IPS-20b (cell line): ENCODE data around the gene RSPO3.

Experiments
- H3K27ac ChIP-seq: one replicate; pipeline ENCODE4 v1.5.1; 2013; ENCODE audit warnings: low read length
- H3K27me3 ChIP-seq: 2 replicates; pipeline ENCODE4 v1.6.1; 2013; ENCODE audit warnings: mild to moderate bottlenecking, low read length, inconsistent platforms; ENCODE audit not compliant: insufficient read depth
- H3K36me3 ChIP-seq: 2 replicates; pipeline ENCODE4 v1.6.1; 2013; ENCODE audit warnings: low read depth, mild to moderate bottlenecking, inconsistent platforms, low read length, moderate library complexity; ENCODE audit not compliant: insufficient read depth
- H3K4me1 ChIP-seq: 2 replicates; pipeline ENCODE4 v1.6.1; 2013; ENCODE audit warnings: mild to moderate bottlenecking, control low read depth, inconsistent platforms, low read length, moderate library complexity; ENCODE audit not compliant: insufficient read depth
- H3K4me3 ChIP-seq: 2 replicates; pipeline ENCODE4 v1.5.1; 2013; ENCODE audit warnings: mild to moderate bottlenecking, low read length, inconsistent platforms
- H3K9ac ChIP-seq: 2 replicates; pipeline ENCODE4 v1.6.1; 2013; ENCODE audit warnings: low read depth, mild to moderate bottlenecking, inconsistent platforms, low read length, moderate library complexity
- H3K9me3 ChIP-seq: 2 replicates; pipeline ENCODE4 v1.6.1; 2013; ENCODE audit warnings: mild to moderate bottlenecking, low read depth, low read length, inconsistent platforms; ENCODE audit not compliant: insufficient read depth

RSPO3 gene

GRCh38 chr6:127129251-127129650 lies 10.8 kb downstream of the RSPO3 start:
- Histone ChIP-seq H3K4me3 (no peak overlapping the region), H3K4me1 (no peaks in the 10 kb centered on the region), H3K27ac (no peak overlapping the region), H3K9ac (no peak overlapping the region), H3K27me3 (no peaks in the 10 kb centered on the region), H3K9me3 (no peaks in the 10 kb centered on the region), H3K36me3 (no peaks in the 10 kb centered on the region)

GRCh38 chr6:127131275-127131674 lies 12.8 kb downstream of the RSPO3 start:
- Histone ChIP-seq H3K27me3 (no peaks in the 10 kb centered on the region), H3K36me3 (no peaks in the 10 kb centered on the region), H3K4me1 (no peaks in the 10 kb centered on the region), H3K9ac (no peak overlapping the region), H3K4me3 (no peak overlapping the region), H3K27ac (no peak overlapping the region), H3K9me3 (no peaks in the 10 kb centered on the region)

- Histone ChIP-seq H3K36me3 (no peaks in the 10 kb centered on the region), H3K4me1 (no peaks in the 10 kb centered on the region), H3K9me3 (no peaks in the 10 kb centered on the region), H3K4me3 (no peak overlapping the region), H3K27ac (no peak overlapping the region), H3K9ac (no peak overlapping the region), H3K27me3 (no peaks in the 10 kb centered on the region)
Measured at GRCh38 chr6:127131772-127132376, 13.4 kb downstream of the RSPO3 start.

- H3K27ac ChIP-seq = no peak overlapping the region
- no peaks in the 10 kb centered on the region for H3K27me3 ChIP-seq
- no peak overlapping the region for H3K4me3 ChIP-seq
- H3K4me1 ChIP-seq = no peaks in the 10 kb centered on the region
- H3K9me3 ChIP-seq = no peaks in the 10 kb centered on the region
- no peaks in the 10 kb centered on the region for H3K36me3 ChIP-seq
- no peak overlapping the region for H3K9ac ChIP-seq
Measured at GRCh38 chr6:127134136-127134535, 15.7 kb downstream of the RSPO3 start.

DNA sequence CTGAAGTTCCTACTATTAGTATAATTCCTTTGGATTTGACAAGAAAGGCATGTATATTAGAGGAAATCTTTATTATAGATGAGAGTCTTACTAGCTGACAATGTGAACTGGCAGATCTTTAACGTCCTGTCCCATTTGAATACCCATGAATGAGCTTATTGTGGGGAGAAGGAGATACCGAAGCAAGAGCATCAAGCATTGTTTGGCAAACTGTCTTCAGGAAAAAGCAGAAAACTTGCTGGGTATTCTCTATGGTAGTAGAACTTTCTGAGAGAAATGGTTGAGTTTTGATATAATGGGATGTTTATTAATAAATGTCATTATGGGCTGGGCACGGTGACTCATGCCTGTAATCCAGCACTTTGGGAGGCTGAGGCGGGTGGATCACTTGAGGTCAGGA lies 18.3 kb downstream of the RSPO3 start:
- Histone ChIP-seq H3K9ac (no peak overlapping the region), H3K27me3 (no peaks in the 10 kb centered on the region), H3K27ac (no peak overlapping the region), H3K4me3 (no peak overlapping the region), H3K9me3 (no peaks in the 10 kb centered on the region), H3K36me3 (no peaks in the 10 kb centered on the region), H3K4me1 (no peaks in the 10 kb centered on the region)

DNA sequence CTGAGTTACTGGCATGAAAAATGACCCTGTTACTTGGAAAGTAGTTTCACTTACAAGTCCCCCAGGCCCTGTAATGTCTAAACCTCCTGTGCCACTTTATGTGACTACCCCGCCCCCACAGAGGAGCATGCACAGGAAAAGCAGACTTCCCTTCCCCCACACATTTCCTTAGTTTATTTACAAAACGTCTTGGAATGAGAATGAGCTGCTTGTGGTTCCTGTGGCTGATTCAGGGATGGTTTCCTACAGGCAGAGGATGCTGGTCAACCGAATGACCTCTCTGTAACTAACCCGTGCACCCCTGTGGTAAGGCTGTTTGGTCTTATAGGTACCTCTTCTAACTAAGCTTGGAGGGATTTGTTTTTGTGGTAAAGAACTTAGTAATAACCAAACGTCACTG lies 28.5 kb downstream of the RSPO3 start:
- no peak overlapping the region for H3K9ac ChIP-seq
- no peaks in the 10 kb centered on the region for H3K9me3 ChIP-seq
- no peaks in the 10 kb centered on the region for H3K36me3 ChIP-seq
- no peak overlapping the region for H3K27ac ChIP-seq
- H3K4me3 ChIP-seq = no peak overlapping the region; the same call in 1 of the 2 replicates
- H3K4me1 ChIP-seq = peaks cover 9% of the 10 kb centered on the region; the same call in 1 of the 2 replicates
- no peaks in the 10 kb centered on the region for H3K27me3 ChIP-seq

- no peaks in the 10 kb centered on the region for H3K27me3 ChIP-seq
Measured at GRCh38 chr6:127147534-127147933, 29.1 kb downstream of the RSPO3 start.

GRCh38 chr6:127148511-127148910 lies 30.0 kb downstream of the RSPO3 start:
- Histone ChIP-seq H3K9me3 (no peaks in the 10 kb centered on the region), H3K4me1 (peaks cover 9% of the 10 kb centered on the region; the same call in 1 of the 2 replicates), H3K36me3 (no peaks in the 10 kb centered on the region), H3K27me3 (no peaks in the 10 kb centered on the region), H3K4me3 (no peak overlapping the region), H3K27ac (no peak overlapping the region), H3K9ac (no peak overlapping the region)

More at GRCh38 chr6:127147534-127147933, 29.1 kb downstream of the RSPO3 start:
- Histone ChIP-seq H3K4me1 (peaks cover 9% of the 10 kb centered on the region; the same call in 1 of the 2 replicates), H3K9me3 (no peaks in the 10 kb centered on the region), H3K27ac (no peak overlapping the region), H3K36me3 (no peaks in the 10 kb centered on the region), H3K9ac (no peak overlapping the region), H3K4me3 (no peak overlapping the region)

DNA sequence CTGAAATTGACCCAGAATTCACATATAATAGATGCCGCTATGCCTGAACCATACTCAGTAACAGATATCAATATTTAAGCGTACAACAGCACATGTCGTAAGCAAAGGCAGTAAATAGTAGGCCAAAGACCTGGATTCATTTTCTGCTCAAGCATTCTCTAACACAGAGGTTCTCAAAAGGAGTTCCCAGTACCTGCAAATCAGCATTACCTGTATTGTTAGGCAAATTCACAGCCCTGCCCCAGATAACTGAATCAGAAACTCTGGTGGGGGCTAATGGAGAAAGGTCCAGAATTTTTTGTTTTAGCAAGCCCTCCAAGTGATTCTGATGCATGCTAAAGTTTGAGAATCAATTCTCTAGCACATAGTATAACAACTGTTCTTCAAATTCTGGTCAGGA lies 36.0 kb downstream of the RSPO3 start:
- H3K27ac ChIP-seq = no peak overlapping the region

DNA sequence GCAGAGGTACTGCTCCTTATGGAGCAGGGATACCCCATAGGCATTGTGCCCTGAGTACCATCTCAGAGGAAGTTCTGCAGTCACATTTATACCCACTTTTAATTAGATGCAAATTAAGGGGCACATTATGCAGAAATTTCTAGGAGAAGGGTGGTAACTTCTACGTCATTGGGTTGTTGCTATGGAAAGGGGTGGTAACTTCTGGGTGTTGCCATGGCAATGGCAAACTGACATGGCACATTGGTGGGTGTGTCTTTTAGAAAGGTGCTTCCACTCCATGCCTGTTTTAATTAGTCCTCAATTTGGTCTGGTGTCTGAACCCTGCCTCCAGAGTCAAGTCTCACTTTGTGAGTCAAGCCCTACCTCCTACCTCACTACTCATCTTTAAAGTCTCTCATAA lies 42.0 kb downstream of the RSPO3 start:
- Histone ChIP-seq H3K27ac (no peak overlapping the region), H3K4me3 (no peak overlapping the region), H3K9ac (no peak overlapping the region), H3K9me3 (no peaks in the 10 kb centered on the region), H3K36me3 (no peaks in the 10 kb centered on the region), H3K4me1 (peaks cover 16% of the 10 kb centered on the region), H3K27me3 (no peaks in the 10 kb centered on the region)

More for the DNA sequence above, 36.0 kb downstream of the RSPO3 start:
- Histone ChIP-seq H3K27me3 (no peaks in the 10 kb centered on the region), H3K9me3 (no peaks in the 10 kb centered on the region), H3K4me3 (no peak overlapping the region), H3K4me1 (no peaks in the 10 kb centered on the region; the same call in 1 of the 2 replicates), H3K36me3 (no peaks in the 10 kb centered on the region), H3K9ac (no peak overlapping the region)

- Histone ChIP-seq H3K9ac (no peak overlapping the region), H3K36me3 (no peaks in the 10 kb centered on the region), H3K4me3 (no peak overlapping the region), H3K4me1 (peaks cover 16% of the 10 kb centered on the region), H3K27ac (no peak overlapping the region), H3K27me3 (no peaks in the 10 kb centered on the region), H3K9me3 (no peaks in the 10 kb centered on the region)
Measured at GRCh38 chr6:127162836-127163235, 44.4 kb downstream of the RSPO3 start.

GRCh38 chr6:127164036-127164435 lies 45.6 kb downstream of the RSPO3 start:
- Histone ChIP-seq H3K9ac (peak overlapping the region; percentile 23), H3K27me3 (no peaks in the 10 kb centered on the region), H3K9me3 (no peaks in the 10 kb centered on the region)

More at GRCh38 chr6:127164036-127164435, 45.6 kb downstream of the RSPO3 start:
- H3K27ac ChIP-seq = no peak overlapping the region
- H3K4me1 ChIP-seq = peaks cover 16% of the 10 kb centered on the region
- H3K36me3 ChIP-seq = no peaks in the 10 kb centered on the region
- no peak overlapping the region for H3K4me3 ChIP-seq
